ENCODE results near the gene RPUSD4.

DNA sequence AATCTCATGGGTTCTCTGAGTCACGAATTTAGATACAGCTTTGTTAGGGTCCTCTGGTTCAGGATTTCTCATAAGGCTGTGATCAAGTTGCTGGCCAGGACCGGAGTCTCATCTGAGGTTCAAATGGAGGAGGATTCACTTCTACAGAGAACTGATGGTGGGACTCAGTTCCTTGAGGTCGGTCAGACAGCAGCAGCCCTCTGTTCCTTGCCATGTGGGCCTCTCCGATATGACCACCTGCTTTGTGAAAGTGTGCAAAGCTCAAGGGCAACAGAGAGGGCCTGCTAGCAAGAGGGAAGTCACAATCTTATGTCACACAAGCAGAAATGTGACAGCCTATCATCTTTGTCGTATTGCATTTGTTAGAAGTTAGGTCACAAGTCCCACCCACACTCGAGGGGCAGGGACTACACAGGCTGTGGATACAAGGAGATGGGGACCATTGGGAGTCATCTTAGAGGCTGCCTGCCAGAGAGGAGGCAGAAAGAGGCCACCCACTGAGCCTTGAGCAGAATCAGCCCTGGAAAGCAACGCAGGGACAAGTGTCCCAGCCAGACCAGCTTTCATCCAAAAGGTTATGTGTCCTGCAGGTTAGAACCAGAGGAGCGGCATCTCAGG, 34.5 kb downstream of the RPUSD4 start:
- TF ChIP-seq, protein P1, sequence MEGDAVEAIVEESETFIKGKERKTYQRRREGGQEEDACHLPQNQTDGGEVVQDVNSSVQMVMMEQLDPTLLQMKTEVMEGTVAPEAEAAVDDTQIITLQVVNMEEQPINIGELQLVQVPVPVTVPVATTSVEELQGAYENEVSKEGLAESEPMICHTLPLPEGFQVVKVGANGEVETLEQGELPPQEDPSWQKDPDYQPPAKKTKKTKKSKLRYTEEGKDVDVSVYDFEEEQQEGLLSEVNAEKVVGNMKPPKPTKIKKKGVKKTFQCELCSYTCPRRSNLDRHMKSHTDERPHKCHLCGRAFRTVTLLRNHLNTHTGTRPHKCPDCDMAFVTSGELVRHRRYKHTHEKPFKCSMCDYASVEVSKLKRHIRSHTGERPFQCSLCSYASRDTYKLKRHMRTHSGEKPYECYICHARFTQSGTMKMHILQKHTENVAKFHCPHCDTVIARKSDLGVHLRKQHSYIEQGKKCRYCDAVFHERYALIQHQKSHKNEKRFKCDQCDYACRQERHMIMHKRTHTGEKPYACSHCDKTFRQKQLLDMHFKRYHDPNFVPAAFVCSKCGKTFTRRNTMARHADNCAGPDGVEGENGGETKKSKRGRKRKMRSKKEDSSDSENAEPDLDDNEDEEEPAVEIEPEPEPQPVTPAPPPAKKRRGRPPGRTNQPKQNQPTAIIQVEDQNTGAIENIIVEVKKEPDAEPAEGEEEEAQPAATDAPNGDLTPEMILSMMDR (IDR thresholded peaks at IDR 0.05; ENCODE audit: low read depth, low read length), result no peak
- TF ChIP-seq POLR2A (IDR thresholded peaks at IDR 0.05; ENCODE audit: extremely low read depth, insufficient read length) (no peak), MYC (IDR thresholded peaks at IDR 0.05; ENCODE audit: low read depth, low read length) (no peak)
- TF ChIP-seq, protein P2, sequence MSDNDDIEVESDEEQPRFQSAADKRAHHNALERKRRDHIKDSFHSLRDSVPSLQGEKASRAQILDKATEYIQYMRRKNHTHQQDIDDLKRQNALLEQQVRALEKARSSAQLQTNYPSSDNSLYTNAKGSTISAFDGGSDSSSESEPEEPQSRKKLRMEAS (IDR thresholded peaks at IDR 0.05; ENCODE audit: low read depth, low read length), result no peak

Measured in NB4 (cell line).